Spleen (tissue), 11 donors: ENCODE results near the gene ISLR2. TPM values are rescaled to one million over a fixed set of nuclear protein-coding genes. Genes with fewer than 3 reads are reported as not detected.

ENCODE experiments used
- DNase-seq: peaks from one replicate; pipeline ENCODE4 v3.0.0-alpha.2; 2020
- H3K27ac ChIP-seq, 8 donors: fragments of 200-600 bp; sonication (generic) in 7 of 8; 1 replicate in 4 of 8; 2 replicates in 4 of 8; pipeline versions ENCODE4 v1.5.0 to v1.8.0; 2016 to 2021; ENCODE audit warnings: inconsistent platforms in 4 of 8, mild to moderate bottlenecking in 4 of 8, moderate library complexity in 1 of 8
- H3K27me3 ChIP-seq, 7 donors: fragments of 200-600 bp; sonication (generic) in 6 of 7; replicated peaks in 1 of 7; 1 replicate in 4 of 7; 2 replicates in 3 of 7; pipeline versions ENCODE4 v1.5.0 to v1.8.0; 2016 to 2021; ENCODE audit warnings: inconsistent platforms in 3 of 7, mild to moderate bottlenecking in 1 of 7
- H3K36me3 ChIP-seq, 6 donors: fragments of 200-600 bp; sonication (generic) in 5 of 6; 1 replicate in 4 of 6; 2 replicates in 2 of 6; pipeline versions ENCODE4 v1.5.0 to v1.8.0; 2016 to 2021; ENCODE audit warnings: inconsistent platforms in 2 of 6
- H3K4me1 ChIP-seq, 6 donors: fragments of 200-600 bp; sonication (generic) in 5 of 6; 1 replicate in 3 of 6; 2 replicates in 3 of 6; pipeline versions ENCODE4 v1.5.0 to v1.8.0; 2016 to 2021; ENCODE audit warnings: inconsistent platforms in 3 of 6
- H3K4me3 ChIP-seq, 8 donors: fragments of 200-600 bp; sonication (generic) in 7 of 8; 1 replicate in 4 of 8; 2 replicates in 4 of 8; pipeline versions ENCODE4 v1.5.0 to v1.8.0; 2016 to 2021; ENCODE audit warnings: inconsistent platforms in 4 of 8, mild to moderate bottlenecking in 4 of 8, moderate library complexity in 2 of 8
- H3K9me3 ChIP-seq, 8 donors: fragments of 200-600 bp; sonication (generic) in 7 of 8; 1 replicate in 4 of 8; 2 replicates in 4 of 8; pipeline versions ENCODE4 v1.5.0 to v1.8.0; 2016 to 2021; ENCODE audit warnings: inconsistent platforms in 4 of 8
- CTCF ChIP-seq, 11 experiments: fragments of 200-600 bp in 7 of 11; fragments of 450-650 bp in 4 of 11; sonication (generic) in 4 of 11; IDR thresholded peaks in 8 of 11; conservative IDR thresholded peaks in 3 of 11; 1 replicate in 7 of 11; 2 replicates in 4 of 11; pipeline versions ENCODE4 v1.4.0 to v1.8.0; 2016 to 2021; ENCODE audit warnings: antibody characterized with exemption in 11 of 11, inconsistent platforms in 4 of 11, mild to moderate bottlenecking in 1 of 11
- POLR2A ChIP-seq, 3 donors: fragments of 450-650 bp; IDR thresholded peaks; one replicate each; pipeline ENCODE4 v1.5.1; 2017; ENCODE audit warnings: antibody characterized with exemption in 3 of 3, mild to moderate bottlenecking in 1 of 3
- POLR2AphosphoS5 ChIP-seq, 3 donors: sonication (generic); formaldehyde crosslinking; IDR thresholded peaks; one replicate each; pipeline ENCODE4 v1.5.1; 2017; ENCODE audit warnings: antibody characterized with exemption in 3 of 3
- WGBS, 5 donors: extraction: QIAGEN DNeasy Blood & Tissue Kit in 3 of 5; methylation state at CpG; one replicate each; pipeline versions ENCODE4 v1.1.5 to v1.1.7; 2013 to 2018; 5-methylcytosine and 5-hydroxymethylcytosine counted together
- intact Hi-C: fragments of 100-400 bp; cut with DNase I; formaldehyde crosslinking; loops from one replicate; pipeline ENCODE4 v1.15.0; 2023; ENCODE audit warnings: low total_unique reads
- polyA plus RNA-seq, 3 donors: library from polyadenylated mRNA; stranded (reverse); fragments of 200-250 nt; gene quantifications; one replicate each; pipeline ENCODE4 v1.2.1, GENCODE V29; 2013
- total RNA-seq, 7 donors: library from RNA; depleted of rRNA in 3 of 7; stranded (reverse); fragments of >200 nt in 3 of 7; fragmentation: NEBNext Ultra II Directional in 4 of 7; extraction: Animal tissue kit (Norgen Biotek cat#: 25700) in 4 of 7; gene quantifications; one replicate each; pipeline versions ENCODE4 v1.1.0 to v1.2.1, GENCODE V29; 2016 to 2021
- donor health status: healthy with polysubstance abuse.
- donor health status: DM: no; HTN: no; CAD: no; lungs with moderate emphysema.
- donor health status: DM: no; HTN: no; CAD: no.
- donor health status: Bipolar disorder and iron deficiency.
- donor health status: healthy.
- donor health status: DM: no; HTN: no; CAD: no.
- donor health status: DM: yes; HTN: yes; CAD: no.

The ISLR2 gene
- total and polyA plus RNA-seq, 10 donors, result 0.20 to 3.0 (median 1.2) TPM

GRCh38 chr15:74174958-74175253 is 44.5 kb downstream of the ISLR2 start:
- Histone ChIP-seq H3K27me3 (no peaks in the 10 kb centered on the region), H3K4me1 (peaks cover 0 to 69% (median 33%) of the 10 kb centered on the region in 6 donors), H3K4me3 (peak overlapping the region in 4 of 8 donors; percentile 14 to 54 (median 22)), H3K36me3 (no peaks in the 10 kb centered on the region), H3K9me3 (no peaks in the 10 kb centered on the region), H3K27ac (peak overlapping the region in 5 of 8 donors; percentile 48 to 75 (median 68))
- WGBS, 5 donors, result 79 to 91% (median 83%) methylated on average over 6 to 14 of the region's 14 CpGs
- TF ChIP-seq CTCF (IDR thresholded peaks at IDR 0.05 in 8 of 11, conservative IDR thresholded peaks at IDR 0.05 in 3 of 11) (no peak), POLR2A (IDR thresholded peaks at IDR 0.05) (no peak), POLR2AphosphoS5 (IDR thresholded peaks at IDR 0.05) (no peak)
- intact Hi-C loops, result no loop called here
- DNase-seq, result no peak

- Histone ChIP-seq H3K4me3 (peak overlapping the region in 4 of 8 donors; percentile 9 to 54 (median 19)), H3K9me3 (no peaks in the 10 kb centered on the region), H3K4me1 (peaks cover 0 to 71% (median 34%) of the 10 kb centered on the region in 6 donors), H3K27me3 (no peaks in the 10 kb centered on the region), H3K36me3 (no peaks in the 10 kb centered on the region), H3K27ac (peak overlapping the region in 3 of 8 donors; percentile 8 to 75 (median 68))
- whole genome bisulfite sequencing, 5 donors, result 87 to 92% (median 88%) methylated on average over 35 to 45 of the region's 45 CpGs
- intact Hi-C loops, result no loop called here
- TF ChIP-seq POLR2A (IDR thresholded peaks at IDR 0.05) (no peak), CTCF (IDR thresholded peaks at IDR 0.05 in 8 of 11, conservative IDR thresholded peaks at IDR 0.05 in 3 of 11) (no peak), POLR2AphosphoS5 (IDR thresholded peaks at IDR 0.05) (no peak)
- peak; percentile 63 for DNase-seq
Measured at GRCh38 chr15:74175271-74176191, 45.1 kb downstream of the ISLR2 start.

- 64 to 87% (median 81%) methylated on average over 8 to 10 of the region's 10 CpGs for WGBS, 5 donors
- TF ChIP-seq POLR2A (IDR thresholded peaks at IDR 0.05) (no peak), CTCF (IDR thresholded peaks at IDR 0.05 in 8 of 11, conservative IDR thresholded peaks at IDR 0.05 in 3 of 11) (no peak), POLR2AphosphoS5 (IDR thresholded peaks at IDR 0.05) (no peak)
- Histone ChIP-seq H3K9me3 (no peaks in the 10 kb centered on the region), H3K27me3 (no peaks in the 10 kb centered on the region), H3K4me3 (no peak overlapping the region), H3K27ac (peak overlapping the region in 1 of 8 donors; percentile 3), H3K36me3 (no peaks in the 10 kb centered on the region), H3K4me1 (peaks cover 0 to 67% (median 37%) of the 10 kb centered on the region in 6 donors)
- intact Hi-C loops, result no loop called here
- peak; percentile 66 for DNase-seq
Measured at GRCh38 chr15:74176262-74177214, 46.2 kb downstream of the ISLR2 start.
